AG04449 (cell line): Measurements from ENCODE around the gene B4GALT1.

Experiments used
- CTCF ChIA-PET: fragments of 350-600 bp; formaldehyde crosslinking; extraction: SDS; loops from one replicate; lab custom pipeline; 2021; ENCODE audit warnings: antibody characterized with exemption; lab: Yijun Ruan, JAX
- POLR2A ChIA-PET: fragments of 400-600, 350-600 bp; formaldehyde crosslinking; extraction: SDS; loops from one replicate; lab custom pipeline; 2020; ENCODE audit warnings: antibody characterized with exemption, inconsistent platforms; lab: Yijun Ruan, JAX
- DNase-seq: peaks from one replicate; pipeline ENCODE4 v3.0.0-alpha.2; 2010; ENCODE audit warnings: low read depth, low spot score
- H3K4me3 ChIP-seq: 2 replicates; pipeline ENCODE4 v1.5.1; 2011; ENCODE audit warnings: low read depth, mild to moderate bottlenecking, control low read depth, low read length
- TF ChIP-seq, protein P1 (sequence below): IDR thresholded peaks from one replicate; pipeline ENCODE4 v1.5.1; 2011; ENCODE audit warnings: mild to moderate bottlenecking, moderate library complexity, low read length, control low read depth, inconsistent platforms; ENCODE audit not compliant: insufficient read depth; ENCODE audit errors: missing control alignments

The B4GALT1 gene

DNA sequence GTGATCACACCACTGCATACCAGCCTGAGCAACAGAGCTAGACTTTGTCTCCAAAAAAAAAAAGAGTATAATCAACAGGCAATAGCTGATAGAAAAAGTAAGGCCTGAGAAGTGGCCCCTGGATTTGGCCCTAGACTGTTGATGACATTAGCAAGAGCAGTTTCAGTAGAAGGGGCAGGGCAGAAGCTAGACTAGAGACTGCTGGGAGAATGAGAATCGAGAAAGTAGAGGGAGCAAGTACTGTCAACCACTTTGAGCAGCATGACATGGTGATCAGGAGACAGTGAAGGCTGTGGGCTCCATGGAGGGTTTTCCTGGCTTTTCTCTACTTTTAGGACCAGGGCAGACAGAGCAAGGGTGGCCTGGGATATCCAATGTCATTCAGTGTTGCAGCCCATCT is 34.9 kb upstream of the B4GALT1 start:
- TF ChIP-seq, protein P1, sequence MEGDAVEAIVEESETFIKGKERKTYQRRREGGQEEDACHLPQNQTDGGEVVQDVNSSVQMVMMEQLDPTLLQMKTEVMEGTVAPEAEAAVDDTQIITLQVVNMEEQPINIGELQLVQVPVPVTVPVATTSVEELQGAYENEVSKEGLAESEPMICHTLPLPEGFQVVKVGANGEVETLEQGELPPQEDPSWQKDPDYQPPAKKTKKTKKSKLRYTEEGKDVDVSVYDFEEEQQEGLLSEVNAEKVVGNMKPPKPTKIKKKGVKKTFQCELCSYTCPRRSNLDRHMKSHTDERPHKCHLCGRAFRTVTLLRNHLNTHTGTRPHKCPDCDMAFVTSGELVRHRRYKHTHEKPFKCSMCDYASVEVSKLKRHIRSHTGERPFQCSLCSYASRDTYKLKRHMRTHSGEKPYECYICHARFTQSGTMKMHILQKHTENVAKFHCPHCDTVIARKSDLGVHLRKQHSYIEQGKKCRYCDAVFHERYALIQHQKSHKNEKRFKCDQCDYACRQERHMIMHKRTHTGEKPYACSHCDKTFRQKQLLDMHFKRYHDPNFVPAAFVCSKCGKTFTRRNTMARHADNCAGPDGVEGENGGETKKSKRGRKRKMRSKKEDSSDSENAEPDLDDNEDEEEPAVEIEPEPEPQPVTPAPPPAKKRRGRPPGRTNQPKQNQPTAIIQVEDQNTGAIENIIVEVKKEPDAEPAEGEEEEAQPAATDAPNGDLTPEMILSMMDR, result no peak
- CTCF ChIA-PET, result interaction anchor here (0.6 to 1.9 kb wide), 8 partner anchors 12 to 185 kb away, joined by 3 to 14 read pairs (median 3); no protein-coding TSS in a partner anchor
- POLR2A ChIA-PET, result no interaction called here
- DNase-seq, result no peak
- H3K4me3 ChIP-seq, result no peak overlapping the region

DNA sequence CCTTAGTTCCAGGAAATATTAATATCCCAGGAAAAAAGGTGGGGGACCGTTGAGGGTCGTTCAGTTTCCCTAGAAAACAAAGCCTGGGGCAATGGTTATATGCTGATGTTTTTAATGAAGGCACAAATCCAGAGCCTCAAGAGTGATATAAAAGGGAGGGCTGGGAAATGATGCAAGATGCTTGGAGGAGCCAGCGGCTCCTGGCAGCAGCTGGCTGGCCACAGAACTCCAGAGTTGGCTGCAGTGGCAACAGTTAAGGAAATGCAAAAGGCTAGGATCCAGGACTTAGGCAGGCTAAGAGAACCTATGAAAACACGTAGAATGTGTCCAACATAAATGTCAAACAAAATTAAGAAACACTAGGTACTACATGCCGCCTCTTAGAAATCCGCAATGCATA is 31.0 kb upstream of the B4GALT1 start:
- no peak for DNase-seq
- TF ChIP-seq, protein P1, result no peak
- CTCF ChIA-PET, result interaction anchor here (1.0 kb wide), 1 partner anchor 14 kb away, joined by 3 read pairs; no protein-coding TSS in a partner anchor
- POLR2A ChIA-PET, result no interaction called here
- H3K4me3 ChIP-seq, result no peak overlapping the region

DNA sequence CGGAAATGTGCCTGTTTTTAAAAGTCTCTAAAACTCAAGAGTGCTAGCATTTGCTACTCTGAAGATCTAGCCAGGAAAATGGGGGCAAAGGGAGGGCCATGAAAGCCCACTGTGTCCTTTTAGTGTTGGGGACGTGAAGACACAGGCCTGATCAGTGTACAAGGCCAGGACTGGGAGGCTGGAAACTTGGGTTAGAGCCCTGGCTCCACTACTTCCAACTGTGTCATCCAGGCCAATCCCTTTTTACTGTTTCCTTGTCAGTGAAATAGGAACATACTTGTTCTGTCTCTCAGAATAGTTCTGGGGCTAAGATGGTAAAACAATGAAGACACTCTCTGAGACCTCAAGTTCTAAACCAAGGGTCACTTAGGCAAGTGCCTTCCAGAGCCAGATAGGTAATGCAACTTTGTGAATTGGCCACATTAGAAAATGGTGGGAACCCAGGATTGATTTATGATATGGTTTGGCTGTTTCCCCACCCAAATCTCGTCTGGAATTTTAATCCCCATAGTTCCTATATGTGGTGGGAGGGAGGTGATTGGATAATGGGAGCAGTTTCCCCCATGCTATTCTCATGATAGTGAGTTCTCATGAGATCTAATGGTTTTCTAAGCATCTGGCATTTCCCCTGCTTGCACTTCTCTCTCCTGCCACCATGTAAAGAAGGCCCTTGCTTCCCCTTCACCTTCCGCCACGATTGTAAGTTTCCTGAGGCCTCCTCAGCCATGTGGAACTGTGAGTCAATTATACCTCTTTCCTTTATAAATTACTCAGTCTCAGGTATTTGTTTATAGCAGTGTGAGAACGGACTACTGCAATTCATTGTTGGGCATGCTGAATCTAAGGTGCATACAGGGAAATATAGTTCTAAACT is 30.4 kb upstream of the B4GALT1 start:
- DNase-seq, result no peak
- H3K4me3 ChIP-seq, result no peak overlapping the region
- POLR2A ChIA-PET, result no interaction called here
- CTCF ChIA-PET, result interaction anchor here (1.0 kb wide), 1 partner anchor 14 kb away, joined by 3 read pairs; no protein-coding TSS in a partner anchor
- TF ChIP-seq, protein P1, result no peak

DNA sequence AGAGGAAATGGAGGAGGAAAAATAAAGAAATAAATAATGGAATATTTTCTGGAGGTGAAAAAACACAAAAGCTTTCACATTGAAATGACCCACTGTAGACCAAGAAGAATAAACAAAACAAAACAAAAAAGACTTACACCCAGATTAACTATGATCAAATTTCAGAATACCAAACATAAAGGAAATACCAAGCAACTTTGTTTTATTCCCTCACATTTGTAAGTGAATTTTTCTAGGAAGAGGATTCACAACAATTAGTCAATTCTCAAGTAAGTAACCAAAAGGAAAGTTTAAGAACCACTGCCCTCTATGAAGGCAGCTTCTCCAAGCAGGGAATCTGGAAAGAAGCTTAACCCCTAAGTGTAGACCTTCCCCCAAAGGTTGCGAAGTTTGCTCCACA is 29.6 kb upstream of the B4GALT1 start:
- CTCF ChIA-PET, result no interaction called here
- DNase-seq, result no peak
- H3K4me3 ChIP-seq, result no peak overlapping the region
- POLR2A ChIA-PET, result no interaction called here
- TF ChIP-seq, protein P1, result no peak

DNA sequence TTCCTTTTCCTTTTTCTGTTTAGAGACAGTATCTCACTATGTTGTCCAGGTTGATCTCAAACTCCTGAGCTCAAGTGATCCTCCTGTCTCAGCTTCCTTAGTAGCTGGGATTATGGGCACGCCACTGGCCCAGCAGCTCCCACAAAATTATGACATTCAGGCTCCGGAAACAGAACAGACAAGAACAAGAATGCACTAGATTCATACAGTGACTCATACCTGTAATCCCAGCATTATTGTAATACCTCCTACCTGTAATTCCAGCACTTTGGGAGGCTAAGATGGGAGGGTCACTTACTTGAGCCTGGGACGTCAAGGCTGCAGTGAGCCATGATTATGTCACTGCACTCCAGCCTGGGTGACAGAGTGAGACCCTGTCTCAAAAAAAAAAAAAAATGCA is 26.7 kb upstream of the B4GALT1 start:
- TF ChIP-seq, protein P1, result no peak
- DNase-seq, result no peak
- ChIA-PET POLR2A (no interaction called here), CTCF (no interaction called here)
- H3K4me3 ChIP-seq, result no peak overlapping the region

DNA sequence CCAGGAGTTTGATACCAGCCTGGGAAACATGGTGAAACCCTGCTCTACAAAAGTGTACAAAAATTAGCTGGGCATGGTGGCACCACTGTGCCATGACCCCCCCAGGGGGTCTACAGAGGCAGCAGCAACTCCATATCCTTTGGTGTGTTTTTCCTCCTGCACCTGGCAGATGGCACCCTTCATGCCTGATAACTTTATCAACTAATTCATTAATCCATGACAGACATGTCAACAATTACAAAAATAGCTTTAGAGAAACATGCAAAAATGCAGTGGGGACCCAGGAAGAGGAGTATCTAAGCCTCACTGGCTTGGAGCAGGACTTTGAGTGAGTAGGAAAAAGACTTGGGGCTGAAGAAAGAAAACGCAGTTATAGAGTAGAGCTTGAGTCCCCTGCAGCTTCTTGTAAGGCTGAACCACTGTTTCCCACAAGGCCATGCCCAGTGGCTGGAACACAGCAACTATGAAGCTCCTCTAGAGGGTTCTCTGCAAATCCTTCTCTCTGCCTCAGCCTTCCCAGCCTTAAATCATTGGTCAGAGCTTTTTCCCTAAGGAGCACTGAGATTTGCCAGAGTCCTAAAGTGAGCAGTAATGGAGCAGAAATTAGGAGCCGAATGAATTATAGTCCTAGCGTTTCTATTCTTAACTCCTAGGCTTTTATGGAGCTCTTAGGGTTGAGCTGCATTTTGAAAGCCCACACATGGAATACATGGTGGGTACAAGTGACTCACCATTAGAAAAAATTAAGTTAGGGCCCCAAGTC is 25.5 kb upstream of the B4GALT1 start:
- POLR2A ChIA-PET, result interaction anchor here (1.0 kb wide), 1 partner anchor 26 kb away, joined by 4 read pairs; the partner anchor contains the start of gene B4GALT1
- H3K4me3 ChIP-seq, result no peak overlapping the region
- CTCF ChIA-PET, result interaction anchor here (0.9 to 1.0 kb wide), 2 partner anchors 10 to 34 kb away, joined by 3 to 5 read pairs; no protein-coding TSS in a partner anchor
- DNase-seq, result no peak
- TF ChIP-seq, protein P1, result no peak
